ENCODE measurements around the gene EGFR.

DNA sequence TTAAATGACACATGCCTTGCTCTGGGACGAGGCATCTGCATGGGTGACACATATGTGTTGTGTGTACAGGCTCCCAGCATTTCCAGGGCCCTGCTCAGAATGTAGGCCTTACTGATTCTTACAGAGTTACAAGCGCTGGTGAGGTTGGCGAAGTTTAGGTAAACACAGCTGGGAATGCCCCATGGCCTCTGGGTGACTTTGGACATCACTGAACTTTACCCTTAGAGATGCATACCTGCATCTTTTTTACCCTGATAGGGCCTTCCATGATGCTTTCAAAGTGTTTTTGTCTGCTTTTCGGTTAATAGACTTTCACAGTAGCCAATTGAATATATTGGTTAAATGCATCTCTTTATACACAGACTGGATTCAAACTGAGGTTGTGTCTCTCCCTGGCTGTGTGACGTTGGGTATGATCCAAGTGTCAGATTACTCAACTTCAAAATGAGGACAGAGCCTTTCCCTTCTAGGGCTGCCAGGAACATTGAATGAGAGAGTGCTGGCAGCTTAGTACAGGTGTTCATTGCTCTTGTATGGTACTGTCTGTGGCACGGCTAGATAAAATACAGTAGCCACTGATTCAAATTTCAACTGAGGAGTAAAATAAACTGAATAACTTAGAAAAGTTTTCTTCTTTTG is 29.5 kb downstream of the EGFR start:
- TF ChIP-seq, protein P1, sequence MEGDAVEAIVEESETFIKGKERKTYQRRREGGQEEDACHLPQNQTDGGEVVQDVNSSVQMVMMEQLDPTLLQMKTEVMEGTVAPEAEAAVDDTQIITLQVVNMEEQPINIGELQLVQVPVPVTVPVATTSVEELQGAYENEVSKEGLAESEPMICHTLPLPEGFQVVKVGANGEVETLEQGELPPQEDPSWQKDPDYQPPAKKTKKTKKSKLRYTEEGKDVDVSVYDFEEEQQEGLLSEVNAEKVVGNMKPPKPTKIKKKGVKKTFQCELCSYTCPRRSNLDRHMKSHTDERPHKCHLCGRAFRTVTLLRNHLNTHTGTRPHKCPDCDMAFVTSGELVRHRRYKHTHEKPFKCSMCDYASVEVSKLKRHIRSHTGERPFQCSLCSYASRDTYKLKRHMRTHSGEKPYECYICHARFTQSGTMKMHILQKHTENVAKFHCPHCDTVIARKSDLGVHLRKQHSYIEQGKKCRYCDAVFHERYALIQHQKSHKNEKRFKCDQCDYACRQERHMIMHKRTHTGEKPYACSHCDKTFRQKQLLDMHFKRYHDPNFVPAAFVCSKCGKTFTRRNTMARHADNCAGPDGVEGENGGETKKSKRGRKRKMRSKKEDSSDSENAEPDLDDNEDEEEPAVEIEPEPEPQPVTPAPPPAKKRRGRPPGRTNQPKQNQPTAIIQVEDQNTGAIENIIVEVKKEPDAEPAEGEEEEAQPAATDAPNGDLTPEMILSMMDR (IDR thresholded peaks at IDR 0.05) = no peak
- no peak for TF ChIP-seq POLR2A (IDR thresholded peaks at IDR 0.05)

All from prostate gland (tissue), 2 donors.